Nucleus accumbens (tissue), 56 donors: Measurements from ENCODE around the gene VAMP2.

ENCODE experiments used
- DNase-seq, 56 donors: peaks; one replicate each; lab custom pipeline; 2025; lab: John Stamatoyannopoulos, UW

Gene VAMP2

DNA sequence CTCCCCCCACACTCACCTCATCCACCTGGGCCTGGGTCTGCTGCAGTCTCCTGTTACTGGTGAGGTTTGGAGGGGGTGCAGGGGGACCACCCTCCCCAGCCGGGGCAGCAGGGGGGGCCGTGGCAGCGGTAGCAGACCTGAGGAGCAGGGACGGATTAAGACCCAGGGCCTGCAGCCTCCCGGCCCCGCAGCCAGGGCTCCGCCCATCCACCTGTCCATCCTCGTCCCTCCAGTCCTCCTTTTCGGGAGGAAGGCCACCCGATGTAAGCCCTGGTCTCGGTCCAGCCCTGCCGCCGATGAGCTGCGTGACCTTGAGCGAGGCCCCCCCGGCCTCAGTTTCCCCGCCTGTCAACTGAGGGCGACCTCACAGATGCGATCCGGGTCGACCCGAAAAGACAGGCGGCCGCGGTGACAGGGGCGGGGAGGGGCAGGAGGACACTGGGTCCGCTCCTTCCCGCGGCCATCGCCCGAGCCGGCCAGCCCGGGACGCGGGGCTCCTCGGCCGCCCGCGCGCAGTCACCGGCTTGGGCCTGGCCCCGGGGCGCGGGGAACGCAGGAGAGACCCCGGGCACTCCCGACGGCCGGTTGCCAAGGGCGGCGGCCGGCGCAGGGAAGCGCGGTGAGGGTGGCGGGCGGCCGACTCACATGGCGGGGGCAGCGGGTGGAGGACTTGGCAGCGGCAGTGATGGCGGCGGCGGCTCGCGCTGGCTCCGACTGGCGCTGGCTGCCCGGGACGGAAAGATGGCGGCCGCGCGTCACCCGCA lies at the start of gene VAMP2:
TSS of gene VAMP2 (minus strand) at position 716 of the 764 bp plus-strand sequence. CDS start at position 647, 69 bp downstream.
- peak in 52 of 56 donors; percentile 23 to 89 (median 70) for DNase-seq

- no peak for DNase-seq
Measured at GRCh38 chr17:8210761-8211458, 48.2 kb upstream of the VAMP2 start.

DNA sequence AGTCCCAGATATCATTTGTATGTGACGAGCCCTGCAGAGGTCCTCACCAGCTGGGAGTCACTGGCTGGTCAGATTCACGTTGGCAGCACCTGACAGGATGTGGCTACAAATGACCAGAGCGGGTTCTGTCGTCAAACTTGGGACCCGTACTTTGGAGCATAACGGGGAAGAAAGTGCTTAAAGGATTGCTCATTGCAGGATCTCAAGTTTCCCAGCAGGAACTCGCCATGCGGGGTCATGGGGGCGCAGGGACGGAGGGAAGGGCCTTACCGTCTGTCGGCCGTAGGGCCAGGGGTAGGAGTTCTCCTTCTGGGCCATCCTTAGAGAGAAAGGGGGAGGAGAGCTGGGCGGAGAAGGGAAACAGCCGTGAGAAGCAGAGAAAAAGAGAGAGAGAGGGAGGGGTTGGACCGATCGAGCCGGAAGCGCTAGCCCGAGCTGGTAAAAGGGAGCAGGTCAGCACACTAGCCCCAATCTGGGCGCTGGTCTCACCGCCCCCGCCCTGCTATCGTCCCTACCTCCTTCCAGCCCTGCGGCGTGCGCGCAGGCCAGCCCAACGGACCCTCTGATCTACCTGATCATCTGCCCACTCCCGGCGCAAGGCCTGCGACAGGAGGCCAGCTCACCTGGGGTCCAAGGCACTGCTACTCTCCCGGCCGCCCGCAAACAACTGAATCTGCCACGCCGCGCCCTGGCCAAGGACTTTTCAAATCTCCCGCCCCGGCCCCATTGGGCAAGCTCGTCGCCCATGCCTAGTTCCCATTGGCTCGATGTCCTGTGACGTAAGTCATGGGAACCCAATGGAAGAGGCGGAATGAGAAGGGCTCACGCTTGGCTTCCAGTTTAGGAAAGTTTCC lies 47.4 kb upstream of the VAMP2 start, which contains the start of gene AURKB:
TSS of gene AURKB (minus strand) at position 669 of the 854 bp plus-strand sequence. CDS start at position 318, 351 bp downstream.
- DNase-seq, result peak; percentile 10 to 96 (median 82)

GRCh38 chr17:8206536-8206935 lies 43.8 kb upstream of the VAMP2 start:
- DNase-seq, result no peak

DNA sequence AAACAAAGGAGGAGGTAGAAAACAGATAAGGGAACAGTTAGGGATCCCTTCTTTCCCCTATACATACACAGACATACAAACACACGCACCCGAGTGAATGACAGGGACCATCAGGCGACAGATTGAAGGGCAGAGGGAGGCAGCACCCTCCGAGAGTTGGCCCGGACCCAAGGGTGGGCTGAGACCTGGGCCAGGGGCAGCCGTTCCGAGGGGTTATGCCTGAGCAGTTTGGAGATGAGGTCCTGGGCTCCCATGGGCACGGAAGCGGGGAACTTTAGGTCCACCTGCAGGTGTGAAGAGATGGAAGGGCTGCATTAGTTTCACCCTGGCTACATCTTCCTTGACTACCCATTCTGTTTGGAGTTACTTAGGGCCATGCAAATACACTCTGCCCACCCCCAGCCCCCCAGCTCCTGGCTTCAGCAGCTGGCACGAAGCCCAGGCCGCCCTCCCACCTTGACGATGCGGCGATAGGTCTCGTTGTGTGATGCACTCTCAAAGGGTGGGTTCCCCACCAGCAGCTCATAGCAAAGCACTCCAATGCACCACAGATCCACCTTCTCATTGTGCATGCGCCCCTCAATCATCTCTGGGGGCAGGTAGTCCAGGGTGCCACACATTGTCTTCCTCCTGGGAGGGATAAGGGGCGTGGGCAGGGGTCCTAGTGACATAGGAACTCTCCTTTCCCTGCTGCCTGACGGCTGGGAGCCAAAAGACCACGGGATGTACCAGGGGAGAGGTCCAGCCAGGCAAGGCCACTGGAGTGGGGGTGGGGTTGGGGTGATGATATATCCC lies 42.2 kb upstream of the VAMP2 start:
- DNase-seq, result no peak

DNA sequence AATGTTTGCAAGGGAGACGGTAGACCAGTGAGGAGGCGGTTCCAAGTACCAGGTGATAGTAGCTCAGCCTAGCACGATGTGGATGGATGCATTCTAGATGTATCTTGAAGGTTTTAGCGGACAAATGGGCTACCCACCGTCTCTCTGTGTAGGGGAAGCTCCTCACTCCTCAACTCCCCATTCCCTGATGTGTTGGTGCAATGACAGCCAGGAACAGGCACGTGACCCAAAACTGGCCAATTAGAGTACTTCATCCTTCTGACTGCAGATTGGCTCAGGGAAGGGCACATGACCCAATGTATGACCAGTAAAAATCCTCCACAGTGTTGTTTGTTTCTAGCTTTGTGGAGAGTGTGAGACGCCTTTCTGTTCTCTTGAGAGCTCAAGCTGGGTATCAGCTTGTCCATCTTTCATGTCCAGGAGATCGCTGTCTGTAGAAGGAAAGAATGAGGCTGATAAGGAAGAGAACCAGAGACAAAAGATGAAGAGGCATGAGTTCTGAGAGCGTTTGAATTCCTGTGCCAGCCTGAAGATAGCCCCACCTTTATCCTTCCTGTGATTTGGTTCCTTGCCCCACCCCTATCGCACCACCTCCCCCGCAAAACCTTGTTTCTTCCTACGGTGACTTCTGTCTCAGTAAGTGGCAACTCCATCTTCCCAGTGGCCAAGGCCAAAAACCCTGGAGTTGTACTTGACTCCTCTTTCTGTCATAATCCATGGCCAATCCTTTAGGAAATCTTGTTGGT lies 29.5 kb upstream of the VAMP2 start:
- peak; percentile 37 to 97 (median 91) for DNase-seq

DNA sequence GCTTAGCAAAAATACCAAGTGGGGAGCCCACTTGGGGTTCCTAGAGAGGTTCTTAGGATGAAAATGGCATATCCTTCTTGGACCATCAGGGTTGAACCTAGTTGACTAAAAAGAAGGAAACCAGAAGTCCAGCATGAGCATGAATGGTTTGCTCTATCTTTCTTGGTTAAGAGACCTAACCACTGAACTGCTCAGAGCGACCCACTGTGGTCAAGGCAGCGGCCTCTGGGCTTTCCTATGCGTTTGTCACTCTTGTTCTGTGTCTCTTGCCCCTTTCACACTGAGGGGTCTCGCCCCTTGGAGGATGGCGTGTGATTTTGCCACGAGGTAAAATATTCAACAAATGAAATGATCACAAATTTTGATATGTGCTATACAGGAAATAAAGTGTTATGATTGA lies 27.8 kb upstream of the VAMP2 start:
- no peak for DNase-seq

DNA sequence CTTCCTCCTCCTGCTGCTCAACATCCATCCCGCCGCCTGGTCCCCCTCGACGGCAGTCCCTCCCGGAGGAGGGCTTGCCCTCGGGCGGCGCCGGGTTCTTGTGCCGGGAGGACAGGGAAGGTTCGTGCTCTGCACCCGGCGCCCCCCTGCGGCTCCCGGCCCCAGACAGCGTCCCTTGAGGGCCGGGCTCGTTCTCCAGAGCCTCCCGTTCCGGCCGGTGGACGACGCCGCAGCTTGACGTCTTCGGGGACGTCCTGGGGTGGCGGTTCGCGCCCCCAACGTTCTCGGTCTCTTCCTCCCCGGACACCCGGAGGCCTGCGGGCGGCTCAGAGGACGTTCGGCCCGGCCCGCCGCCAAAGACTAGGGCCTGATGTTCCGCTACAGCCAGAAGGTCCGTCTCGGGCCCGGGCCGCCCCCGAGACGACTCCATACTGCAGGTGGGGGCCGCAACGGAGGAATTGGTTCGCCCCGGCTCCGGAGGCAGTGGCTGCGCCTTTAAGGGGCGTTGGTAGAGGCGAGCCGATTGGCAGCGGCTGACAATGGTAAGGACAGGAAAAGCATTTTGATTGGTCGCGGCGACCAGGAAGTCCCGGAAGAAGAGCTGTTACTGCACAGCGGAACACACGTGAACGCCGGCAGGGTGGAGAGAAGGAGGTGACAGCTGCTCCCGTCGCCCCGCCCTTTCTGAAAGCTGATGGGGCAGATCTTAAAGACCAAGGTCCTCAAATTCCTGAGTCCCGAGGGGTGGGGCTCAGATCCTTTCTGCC lies 27.1 kb upstream of the VAMP2 start, which contains the start of gene BORCS6:
TSS of gene BORCS6 (minus strand) at position 470 of the 767 bp plus-strand sequence. CDS start at position 430, 40 bp downstream.
- DNase-seq, result peak; percentile 75 to 100 (median 98)

DNA sequence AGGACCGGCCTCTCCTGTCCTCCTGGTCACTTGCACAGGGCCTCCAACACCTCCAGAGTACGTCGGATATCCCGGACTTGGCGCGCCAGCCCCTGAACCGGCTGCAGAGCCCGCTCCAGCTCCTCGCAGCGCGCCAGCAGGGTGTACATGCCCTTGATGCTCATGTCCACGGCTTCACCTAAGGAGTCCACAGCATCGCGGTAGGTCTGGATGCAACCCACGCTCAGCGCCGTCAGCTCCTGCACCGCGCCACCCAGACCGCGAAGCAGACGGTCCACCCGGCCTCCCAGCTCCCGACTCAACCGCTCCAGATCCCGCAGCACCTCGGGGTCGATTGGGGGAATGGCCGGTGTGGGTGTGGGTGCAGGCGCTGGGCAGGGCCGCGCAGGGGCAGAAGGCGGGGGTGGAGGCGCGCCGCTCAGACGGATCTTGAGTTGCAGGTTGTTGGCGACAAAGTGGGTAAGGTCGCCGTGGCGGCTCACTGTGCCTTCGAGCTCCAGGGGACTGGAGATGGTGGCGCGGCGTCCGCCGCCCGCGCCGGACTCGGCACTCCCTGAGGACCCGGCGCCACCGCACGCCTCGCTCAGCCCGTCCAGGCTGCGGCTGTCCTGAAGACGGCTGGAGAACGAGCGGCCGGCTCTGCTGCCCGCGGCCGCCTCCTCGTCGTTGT lies 26.4 kb upstream of the VAMP2 start:
- DNase-seq, result peak in 10 of 56 donors; percentile 6 to 43 (median 22)

DNA sequence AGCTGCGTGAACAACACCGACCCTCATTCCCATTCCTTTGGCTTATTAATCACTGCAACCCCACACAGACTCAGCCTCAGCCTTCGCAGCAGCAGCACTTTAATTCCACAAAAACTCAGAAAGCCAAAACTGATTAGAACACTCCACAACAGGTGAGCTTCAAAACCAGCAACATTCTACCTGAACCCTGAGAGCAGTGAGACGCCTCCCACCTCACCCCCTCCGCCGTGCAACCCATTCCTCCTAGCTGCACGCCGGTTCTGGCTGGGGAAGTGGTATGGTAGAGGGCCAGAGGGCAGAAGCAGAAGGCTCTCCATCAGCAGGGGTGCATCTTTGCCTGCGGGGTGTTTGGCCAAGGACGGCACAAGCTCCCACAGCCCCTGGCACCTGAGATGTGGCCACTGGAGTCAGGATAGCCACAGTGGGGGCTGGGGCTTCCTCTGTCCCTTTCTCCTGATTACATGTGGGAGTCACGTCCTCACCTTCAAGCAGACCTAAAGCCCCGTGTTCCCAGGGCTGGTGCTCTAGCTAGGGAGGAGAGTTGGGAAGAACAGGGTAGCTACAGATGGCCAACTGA lies 25.6 kb upstream of the VAMP2 start:
- peak in 6 of 56 donors; percentile 14 to 37 (median 26) for DNase-seq

GRCh38 chr17:8187517-8188262 lies 24.9 kb upstream of the VAMP2 start:
- DNase-seq, result peak in 54 of 56 donors; percentile 13 to 93 (median 79)

DNA sequence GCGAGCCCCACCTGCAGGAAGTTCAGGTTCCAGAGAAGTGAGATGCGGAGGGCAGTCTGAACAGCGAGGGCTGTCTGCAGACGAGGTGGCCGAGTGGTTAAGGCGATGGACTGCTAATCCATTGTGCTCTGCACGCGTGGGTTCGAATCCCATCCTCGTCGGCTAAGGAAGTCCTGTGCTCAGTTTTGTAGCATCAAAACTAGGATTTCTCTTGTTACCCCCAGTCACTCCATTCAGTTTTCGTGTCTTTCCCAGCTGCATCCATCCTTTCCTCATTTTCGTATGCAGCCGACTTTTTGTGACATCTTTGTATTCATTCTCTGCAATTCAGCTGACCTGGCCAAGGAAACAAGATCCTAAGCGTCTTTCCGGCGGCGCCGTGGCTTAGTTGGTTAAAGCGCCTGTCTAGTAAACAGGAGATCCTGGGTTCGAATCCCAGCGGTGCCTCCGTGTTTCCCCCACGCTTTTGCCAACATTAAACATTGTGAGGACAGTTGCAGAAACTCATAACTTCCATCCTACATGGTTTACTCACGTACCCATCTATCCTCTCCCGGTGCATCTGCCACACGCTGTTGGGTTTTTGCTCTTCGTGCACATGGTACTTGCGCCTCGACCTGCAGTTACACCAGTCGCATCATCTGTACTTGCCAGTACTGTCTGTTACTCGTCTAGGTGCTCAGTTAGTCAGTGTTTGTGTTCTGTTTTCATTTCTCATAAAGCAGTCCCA lies 24.2 kb upstream of the VAMP2 start:
- DNase-seq, result peak; percentile 35 to 95 (median 88)

DNA sequence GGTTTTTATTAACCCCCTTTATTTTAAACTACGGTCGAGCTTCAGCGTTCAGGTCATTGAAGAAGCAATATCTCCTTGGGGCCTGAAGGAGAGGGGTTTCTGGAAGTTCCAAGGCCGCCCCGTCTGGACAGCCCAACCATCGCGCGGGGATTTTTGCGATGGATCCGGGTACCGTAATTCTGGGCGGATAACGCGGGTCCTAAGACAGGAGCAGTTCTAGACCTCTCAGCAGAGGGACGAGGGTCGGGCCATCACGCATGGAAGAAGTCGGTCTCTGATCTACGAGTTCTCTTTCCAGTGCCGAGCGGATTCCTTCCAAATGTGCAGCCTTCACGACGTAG lies 23.7 kb upstream of the VAMP2 start:
- no peak for DNase-seq

DNA sequence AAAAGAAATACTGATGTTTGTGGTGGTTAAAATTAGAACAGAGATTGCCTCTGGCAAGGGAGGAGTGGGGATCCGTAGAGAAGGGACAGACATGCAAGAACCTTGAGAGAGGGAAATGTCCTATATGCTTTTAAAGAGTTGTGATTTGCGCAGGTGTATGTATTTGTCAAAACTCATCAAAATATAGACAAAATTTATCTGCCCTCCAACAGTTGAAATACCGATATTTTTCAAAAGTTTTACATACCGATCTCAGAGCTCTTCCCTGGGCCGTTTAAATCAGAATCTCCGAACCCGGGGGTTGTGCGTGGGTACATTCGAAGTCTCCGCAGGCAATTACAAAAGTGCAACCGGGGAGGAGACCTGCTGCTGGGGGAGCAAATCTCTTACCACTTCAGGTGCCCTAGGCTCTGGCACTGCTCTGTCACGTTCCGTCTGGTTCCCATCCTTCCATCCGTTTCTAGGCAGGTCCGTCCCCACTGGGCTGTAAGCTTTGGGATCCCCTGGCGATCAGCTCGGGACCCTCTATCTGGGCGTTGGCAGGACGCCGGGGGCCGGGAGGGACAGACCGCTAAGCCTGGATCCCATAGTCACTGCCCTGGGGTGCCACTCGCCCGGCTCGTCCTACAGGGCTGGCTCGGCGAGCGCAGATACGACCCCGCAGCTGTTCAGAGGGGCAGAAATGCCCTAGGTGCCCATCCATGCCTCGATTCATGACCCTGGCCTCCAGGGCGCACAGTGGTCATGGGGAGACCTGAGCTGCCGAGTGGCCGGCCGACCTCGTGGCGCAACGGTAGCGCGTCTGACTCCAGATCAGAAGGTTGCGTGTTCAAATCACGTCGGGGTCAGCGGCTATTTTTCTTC lies 23.1 kb upstream of the VAMP2 start:
- peak in 54 of 56 donors; percentile 52 to 93 (median 78) for DNase-seq
